GM18873 (cell line): ENCODE measurements around the gene ITGB5.

ENCODE experiments used
- ATAC-seq: cut with Tn5 transposase; IDR thresholded peaks from one replicate; pipeline ENCODE4 v1.9.1; 2021; ENCODE audit warnings: mild to moderate bottlenecking, moderate library complexity, moderate number of reproducible peaks; ENCODE audit not compliant: unreplicated experiment, low FRiP score

ITGB5 gene

GRCh38 chr3:124773351-124774326 is 113.5 kb downstream of the ITGB5 start:
- ATAC-seq = no peak

- ATAC-seq = no peak
Measured at GRCh38 chr3:124772081-124772831, 114.9 kb downstream of the ITGB5 start.

GRCh38 chr3:124771083-124771445 is 116.1 kb downstream of the ITGB5 start:
- ATAC-seq = no peak

GRCh38 chr3:124770336-124771082 is 116.7 kb downstream of the ITGB5 start:
- ATAC-seq = no peak

- no peak for ATAC-seq
Measured at GRCh38 chr3:124769462-124769861, 117.7 kb downstream of the ITGB5 start.

DNA sequence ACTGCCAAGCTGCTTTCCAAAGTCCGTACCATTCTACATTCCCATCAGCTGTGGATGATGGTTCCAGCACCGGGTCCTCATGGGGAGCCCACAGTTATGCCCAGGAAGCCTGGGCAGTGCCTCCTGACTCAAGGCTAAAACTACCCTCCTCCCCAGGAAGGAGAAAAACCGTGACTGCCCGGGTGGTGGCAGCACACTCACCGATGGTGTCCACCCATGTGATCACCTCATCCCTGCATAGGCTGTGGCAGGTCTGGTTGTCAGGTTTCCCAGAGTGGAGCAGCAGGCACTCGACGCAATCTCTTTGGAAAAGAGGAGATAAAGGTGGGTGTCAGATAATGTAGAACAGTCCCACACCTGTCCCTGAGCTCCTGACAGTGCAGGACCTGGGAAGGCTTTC is 118.4 kb downstream of the ITGB5 start:
- no peak for ATAC-seq

DNA sequence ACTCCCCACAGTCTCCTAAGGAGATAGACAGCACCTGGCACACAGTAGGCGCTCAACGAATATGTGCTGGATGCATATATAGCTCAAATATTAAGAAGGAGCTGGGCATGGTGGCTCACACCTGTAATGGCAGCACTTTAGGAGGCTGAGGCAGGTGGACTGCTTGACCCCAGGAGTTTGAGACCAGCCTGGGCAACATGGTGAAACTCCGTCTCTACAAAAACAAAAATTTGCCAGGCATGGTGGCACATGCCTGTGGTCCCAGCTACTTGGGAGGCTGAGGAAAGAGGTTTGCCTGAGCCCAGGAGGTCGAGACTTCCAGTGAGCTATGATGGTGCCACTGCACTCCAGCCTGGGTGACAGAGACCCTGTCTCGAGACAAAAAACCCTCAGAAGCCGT is 119.5 kb downstream of the ITGB5 start:
- no peak for ATAC-seq

- ATAC-seq = no peak
Measured at GRCh38 chr3:124767264-124767663, 119.9 kb downstream of the ITGB5 start.

DNA sequence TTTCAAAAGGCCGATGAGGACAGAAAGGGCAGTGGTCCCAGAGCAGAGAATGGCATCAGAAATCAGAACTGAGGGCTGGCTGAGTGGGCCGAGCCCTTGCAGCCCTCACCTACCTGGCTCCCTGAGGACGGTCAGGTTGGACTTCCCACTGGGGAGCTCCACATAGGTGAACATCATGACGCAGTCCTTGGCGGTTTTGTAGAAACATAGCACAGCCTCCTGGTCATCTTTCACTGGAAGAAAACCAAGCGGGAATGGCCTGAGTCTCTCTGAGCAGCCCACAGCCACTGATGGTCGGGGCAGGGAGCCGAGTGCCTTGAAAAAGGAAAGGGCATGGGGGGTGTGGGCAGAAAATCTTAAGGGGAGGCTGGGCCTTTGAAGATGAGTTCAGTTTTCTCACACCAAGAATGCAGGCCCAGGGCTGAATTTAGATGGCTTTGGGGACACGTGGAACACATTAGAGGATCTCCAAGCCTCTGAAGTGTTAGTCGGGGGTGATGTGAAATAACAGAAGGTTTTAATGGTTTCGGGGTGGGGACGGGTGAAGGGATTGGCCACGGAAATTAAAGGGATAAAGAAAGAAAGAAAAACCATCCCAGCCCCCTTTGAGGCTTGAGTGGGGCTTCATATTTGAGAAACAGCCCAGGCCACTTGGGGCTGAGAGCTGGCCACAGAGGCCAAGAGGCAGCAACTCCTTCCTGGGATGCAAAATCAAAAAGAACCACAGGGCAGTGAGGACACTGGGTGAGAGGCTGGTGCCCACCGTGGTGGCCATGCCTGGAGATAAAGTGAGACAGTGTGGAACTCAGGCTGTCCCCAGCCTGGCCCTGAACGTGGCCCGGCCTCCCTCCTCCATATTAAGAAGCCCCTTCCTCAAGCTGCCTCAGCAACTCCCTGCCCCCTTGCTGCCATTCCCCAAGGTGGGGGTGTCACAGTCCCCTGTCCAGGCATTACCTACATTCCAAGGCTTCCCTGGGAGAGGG is 120.8 kb downstream of the ITGB5 start:
- no peak for ATAC-seq

- ATAC-seq = no peak
Measured at GRCh38 chr3:124765197-124765840, 121.8 kb downstream of the ITGB5 start.

GRCh38 chr3:124764746-124765145 is 122.4 kb downstream of the ITGB5 start:
- no peak for ATAC-seq

- ATAC-seq = no peak
Measured at GRCh38 chr3:124763644-124764358, 123.4 kb downstream of the ITGB5 start.

- ATAC-seq = no peak
Measured at GRCh38 chr3:124763206-124763605, 124.0 kb downstream of the ITGB5 start.

DNA sequence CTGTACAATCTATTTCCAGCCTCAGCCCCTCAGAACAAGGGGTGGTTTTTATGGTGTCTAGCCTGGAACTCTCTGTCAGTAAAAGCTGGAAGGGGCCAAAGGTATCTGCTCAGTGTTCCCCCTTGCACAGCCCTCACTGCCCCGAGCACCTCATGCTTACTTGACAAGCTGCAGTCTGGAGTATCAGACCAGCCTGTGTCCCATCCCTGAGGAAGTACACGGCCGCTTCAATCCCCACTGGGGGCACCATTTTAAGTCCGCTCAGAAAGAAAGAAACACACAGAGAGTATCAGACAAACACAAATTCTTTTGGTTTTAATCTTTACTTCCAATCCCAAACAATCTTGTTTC is 124.5 kb downstream of the ITGB5 start:
- no peak for ATAC-seq

- ATAC-seq = no peak
Measured at GRCh38 chr3:124761935-124762660, 125.1 kb downstream of the ITGB5 start.

- no peak for ATAC-seq
Measured at GRCh38 chr3:124761250-124761796, 125.8 kb downstream of the ITGB5 start.

DNA sequence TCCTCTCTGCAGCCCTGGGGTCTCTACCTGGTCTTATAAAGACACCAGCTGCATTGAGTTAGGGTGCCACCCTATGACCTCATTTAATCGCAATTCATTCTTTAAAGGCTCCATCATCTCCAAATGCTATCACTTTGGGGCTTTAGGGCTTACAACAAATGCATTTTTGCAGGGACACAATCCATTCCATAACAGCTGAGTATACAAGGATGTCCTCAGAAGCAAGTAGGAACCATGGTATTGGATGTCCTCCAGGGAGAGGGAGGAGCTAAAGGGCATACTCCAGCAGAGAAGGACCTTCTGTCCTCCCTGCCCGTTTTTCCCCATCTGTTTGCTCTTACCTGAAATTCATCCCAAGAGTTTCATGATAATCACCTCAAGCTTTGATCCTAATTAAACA is 126.6 kb downstream of the ITGB5 start:
- no peak for ATAC-seq
